OCI-LY7 (cell line): ENCODE results near the gene NOM1.
"Not testable (repeated sequence)": the region's sequence is repeated elsewhere in the genome, so short reads cannot be mapped to it uniquely, and the experiment has no call there.

ENCODE experiments used
- CTCF ChIP-seq: fragments of 200-600 bp; sonication (generic); conservative IDR thresholded peaks from 2 replicates; pipeline ENCODE4 v1.5.1; 2014; ENCODE audit warnings: mild to moderate bottlenecking, antibody characterized with exemption, low read length, moderate library complexity, mixed read lengths
- EZH2phosphoT487 ChIP-seq: fragments of 200-600 bp; sonication (generic); IDR thresholded peaks from 2 replicates; pipeline ENCODE4 v1.6.1; 2018; ENCODE audit warnings: low read depth, borderline replicate concordance, mild to moderate bottlenecking, mixed run types, antibody characterized with exemption, low read length, moderate library complexity, mixed read lengths

DNA sequence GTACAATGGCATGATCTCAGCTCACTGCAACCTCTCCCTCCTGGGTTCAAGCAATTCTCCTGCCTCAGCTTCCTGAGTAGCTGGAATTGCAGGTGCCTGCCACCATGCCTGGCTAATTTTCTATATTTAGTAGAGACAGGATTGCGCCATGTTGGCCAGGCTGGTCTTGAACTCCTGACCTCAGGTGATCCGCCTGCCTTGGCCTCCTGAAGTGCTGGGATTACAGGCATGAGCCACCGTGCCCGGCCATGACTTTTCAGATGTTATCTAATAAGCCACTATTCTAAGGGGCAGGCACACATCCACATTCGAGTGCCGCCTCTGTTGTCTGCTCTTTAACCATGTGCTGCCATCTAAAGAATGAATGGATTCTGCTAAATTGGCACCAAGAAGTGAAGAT, 27.2 kb upstream of the NOM1 start:
- not testable (repeated sequence) for TF ChIP-seq CTCF, EZH2phosphoT487
